ENCODE results near the gene SRGAP1.
"Not testable (repeated sequence)": the region's sequence is repeated elsewhere in the genome, so short reads cannot be mapped to it uniquely, and the experiment has no call there.

The SRGAP1 gene

GRCh38 chr12:64171715-64172114 lies 327.2 kb downstream of the SRGAP1 start:
- DNase-seq (ENCODE audit: low read depth): peak; percentile 39

DNA sequence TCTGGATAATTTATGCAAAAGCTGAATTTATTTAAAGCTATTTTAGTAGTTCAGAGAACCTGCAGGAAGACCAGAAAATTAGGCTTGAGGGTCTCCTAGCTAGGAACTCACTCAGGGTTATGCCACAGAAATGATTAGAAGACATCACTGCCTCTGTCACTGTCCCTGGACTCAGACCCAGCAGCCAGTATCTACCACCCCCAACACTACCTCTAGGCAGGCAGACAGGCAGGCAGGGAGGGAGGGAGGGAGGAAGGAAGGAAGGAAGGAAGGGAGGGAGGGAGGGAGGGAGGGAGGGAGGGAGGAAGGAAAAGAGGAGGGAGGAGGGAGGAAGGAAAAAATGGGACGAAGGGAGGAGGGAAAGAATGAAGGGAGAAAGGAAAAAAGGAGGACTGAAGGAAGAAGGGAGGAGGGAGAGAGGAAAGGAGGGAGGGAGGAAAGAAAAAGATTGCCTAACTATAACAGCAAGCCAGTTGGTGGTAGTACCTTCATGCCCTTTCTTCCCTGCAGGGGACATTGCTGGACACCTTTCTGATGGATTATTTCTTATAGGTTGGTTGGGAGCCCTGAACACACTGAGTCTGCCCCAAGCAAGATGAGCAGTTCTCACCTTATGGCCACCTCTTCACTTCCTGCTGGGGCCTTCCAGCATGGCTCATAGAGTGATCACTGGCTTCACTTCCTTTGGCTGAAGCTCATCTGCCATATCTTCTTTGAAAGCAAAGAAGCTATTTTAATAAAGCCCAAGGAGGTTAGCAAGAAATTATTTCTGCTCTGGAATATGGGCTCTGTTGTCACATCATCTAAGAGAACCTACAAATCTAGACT lies 327.9 kb downstream of the SRGAP1 start:
- DNase-seq (ENCODE audit: low read depth): no peak

DNA sequence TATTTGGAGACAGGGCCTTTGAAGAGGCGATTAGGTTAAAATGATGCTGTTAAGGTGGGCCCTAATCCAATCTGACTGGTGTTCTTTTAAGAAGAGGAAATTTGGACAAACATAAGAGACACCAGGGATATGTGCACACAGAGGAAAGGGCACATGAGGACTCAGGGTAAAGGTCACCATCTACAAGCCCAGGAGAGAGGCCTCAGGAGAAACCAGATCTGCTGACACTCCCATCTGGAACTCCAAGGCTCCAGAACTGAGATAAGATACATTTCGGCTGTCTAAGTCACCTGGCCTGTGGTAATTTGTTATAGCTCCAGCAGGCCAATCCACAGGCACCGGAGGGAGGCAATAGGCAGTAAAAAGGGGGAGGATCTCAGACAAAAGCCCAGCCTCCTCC lies 329.0 kb downstream of the SRGAP1 start:
- no peak for DNase-seq (ENCODE audit: low read depth)

- peak; percentile 89 for DNase-seq (ENCODE audit: low read depth)
These were observed 330.9 kb downstream of the SRGAP1 start for GRCh38 chr12:64175254-64175945.

DNA sequence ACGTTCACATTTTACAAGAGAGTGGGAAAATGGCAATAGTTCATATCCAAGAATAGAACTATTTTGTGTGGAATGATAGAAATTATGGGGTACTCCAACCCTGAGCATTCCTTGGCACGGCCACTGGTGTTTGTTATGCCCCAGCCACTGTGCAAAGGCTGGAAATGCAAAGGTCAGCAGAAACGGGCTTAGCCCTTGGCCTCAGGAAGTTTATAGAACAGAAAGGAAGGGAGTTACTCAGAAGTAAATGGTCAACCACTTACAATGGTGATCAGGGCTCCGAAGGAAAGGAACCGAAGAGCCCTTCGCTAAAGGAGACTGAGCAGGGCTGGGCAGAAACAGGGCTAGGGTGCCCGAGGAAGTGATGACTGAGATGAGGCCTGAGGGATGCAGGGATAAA lies 332.5 kb downstream of the SRGAP1 start:
- no peak for DNase-seq (ENCODE audit: low read depth)

- DNase-seq (ENCODE audit: low read depth): peak; percentile 53
These were observed 333.6 kb downstream of the SRGAP1 start for GRCh38 chr12:64178122-64178521.

- peak; percentile 89 for DNase-seq (ENCODE audit: low read depth)
These were observed 336.5 kb downstream of the SRGAP1 start for GRCh38 chr12:64180951-64181350.

DNA sequence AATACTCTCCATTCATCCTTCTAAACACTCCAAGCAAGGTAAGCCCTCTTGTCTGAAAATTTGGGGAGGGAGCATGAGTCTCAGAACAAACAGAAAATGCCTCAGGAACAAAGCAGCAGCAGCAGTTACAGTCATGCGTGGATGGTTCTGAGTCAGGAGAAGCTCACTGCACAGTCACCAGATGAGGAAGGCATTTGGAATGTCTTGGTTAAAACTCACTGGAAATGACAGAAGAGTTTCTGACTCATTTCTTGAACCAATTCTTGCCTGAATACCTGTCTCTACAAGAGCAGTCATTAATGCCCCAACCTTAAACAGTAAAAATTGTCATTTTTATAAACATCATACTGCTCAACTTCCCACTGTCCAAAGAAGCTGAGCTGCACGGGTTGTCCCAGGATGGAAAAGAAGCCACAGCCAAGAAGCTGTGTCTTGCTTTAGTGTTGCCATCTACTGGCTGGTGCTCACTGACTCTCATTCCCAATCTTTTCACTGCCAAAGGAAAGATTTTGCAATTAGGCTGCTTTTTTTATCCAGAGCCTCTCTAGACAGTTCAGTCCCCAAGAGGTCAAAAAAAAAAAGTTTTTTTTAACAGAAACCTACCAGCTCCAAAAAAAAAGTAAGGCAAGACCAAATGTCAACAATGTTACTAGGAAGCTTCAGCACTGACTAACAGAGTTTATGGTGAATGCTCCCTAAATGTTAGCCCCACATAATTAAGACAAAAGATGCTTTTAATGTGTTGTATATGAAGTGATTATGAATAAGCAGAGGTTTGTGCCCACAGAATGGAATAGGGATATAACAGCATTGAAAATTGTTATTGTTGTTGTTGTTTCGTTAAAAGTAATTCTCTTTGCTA lies 337.2 kb downstream of the SRGAP1 start:
- peak; percentile 94 for DNase-seq (ENCODE audit: low read depth)

DNA sequence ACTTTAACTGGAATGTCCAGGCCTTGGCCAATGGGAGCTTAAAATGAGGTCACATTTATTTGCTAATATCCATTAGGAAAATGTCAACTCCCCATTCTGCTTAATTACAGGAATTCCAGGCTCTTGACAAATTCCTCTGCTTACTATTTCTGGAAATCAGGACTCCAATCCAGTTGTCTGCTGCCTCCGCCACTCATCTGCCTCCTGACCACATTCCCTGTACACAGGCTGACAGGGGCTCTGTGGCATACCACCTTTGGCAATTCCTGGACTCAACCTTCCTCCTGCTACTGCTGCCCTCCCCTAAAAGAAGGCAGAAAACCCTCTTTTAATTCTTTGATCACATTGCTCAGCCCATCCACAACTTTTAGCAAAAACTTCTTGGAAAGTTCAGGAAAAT lies 339.7 kb downstream of the SRGAP1 start:
- DNase-seq (ENCODE audit: low read depth): no peak

GRCh38 chr12:64186789-64187188 lies 342.3 kb downstream of the SRGAP1 start:
- DNase-seq (ENCODE audit: low read depth): no peak

DNA sequence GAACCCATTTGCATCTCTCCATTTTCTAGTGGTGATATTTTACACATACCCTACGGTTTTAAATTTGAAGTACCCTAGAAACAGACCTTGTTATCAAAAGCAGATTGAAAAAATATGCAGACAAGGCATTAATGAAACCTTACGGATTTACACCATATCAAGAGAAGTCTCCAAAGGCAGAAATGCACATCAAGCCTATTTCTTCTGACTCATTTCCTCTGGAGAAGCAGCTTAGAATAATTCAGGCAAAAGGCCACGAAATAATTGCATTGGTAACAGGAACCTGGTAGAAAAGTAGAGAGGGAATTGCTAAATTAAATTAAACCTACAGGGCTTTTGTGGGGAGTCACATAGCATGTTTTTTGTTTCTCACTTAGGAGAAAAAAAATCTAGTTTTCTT lies 342.9 kb downstream of the SRGAP1 start:
- peak; percentile 79 for DNase-seq (ENCODE audit: low read depth)

- peak; percentile 32 for DNase-seq (ENCODE audit: low read depth)
These were observed 343.3 kb downstream of the SRGAP1 start for GRCh38 chr12:64187794-64188193.

- no peak for DNase-seq (ENCODE audit: low read depth)
These were observed 345.0 kb downstream of the SRGAP1 start for GRCh38 chr12:64189530-64189929.

DNA sequence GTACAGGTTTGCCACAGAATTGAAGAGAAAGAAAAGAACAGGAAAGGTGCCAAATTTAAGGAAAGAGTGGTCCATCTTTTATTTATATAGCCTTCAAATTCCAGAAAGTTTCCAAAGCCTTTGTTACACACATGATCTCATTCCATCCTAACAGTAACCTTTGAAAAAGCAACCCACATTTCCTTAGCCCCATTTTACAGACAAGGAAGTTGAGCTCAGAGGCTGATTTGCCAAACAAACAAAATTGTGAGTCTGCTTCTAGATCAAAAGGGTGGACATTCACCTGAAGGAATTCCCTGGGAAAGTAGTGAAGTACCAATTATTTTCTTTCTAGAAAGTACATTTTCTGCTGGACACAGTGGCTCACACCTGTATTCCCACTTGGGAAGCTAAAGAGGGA lies 345.6 kb downstream of the SRGAP1 start:
- no peak for DNase-seq (ENCODE audit: low read depth)

DNA sequence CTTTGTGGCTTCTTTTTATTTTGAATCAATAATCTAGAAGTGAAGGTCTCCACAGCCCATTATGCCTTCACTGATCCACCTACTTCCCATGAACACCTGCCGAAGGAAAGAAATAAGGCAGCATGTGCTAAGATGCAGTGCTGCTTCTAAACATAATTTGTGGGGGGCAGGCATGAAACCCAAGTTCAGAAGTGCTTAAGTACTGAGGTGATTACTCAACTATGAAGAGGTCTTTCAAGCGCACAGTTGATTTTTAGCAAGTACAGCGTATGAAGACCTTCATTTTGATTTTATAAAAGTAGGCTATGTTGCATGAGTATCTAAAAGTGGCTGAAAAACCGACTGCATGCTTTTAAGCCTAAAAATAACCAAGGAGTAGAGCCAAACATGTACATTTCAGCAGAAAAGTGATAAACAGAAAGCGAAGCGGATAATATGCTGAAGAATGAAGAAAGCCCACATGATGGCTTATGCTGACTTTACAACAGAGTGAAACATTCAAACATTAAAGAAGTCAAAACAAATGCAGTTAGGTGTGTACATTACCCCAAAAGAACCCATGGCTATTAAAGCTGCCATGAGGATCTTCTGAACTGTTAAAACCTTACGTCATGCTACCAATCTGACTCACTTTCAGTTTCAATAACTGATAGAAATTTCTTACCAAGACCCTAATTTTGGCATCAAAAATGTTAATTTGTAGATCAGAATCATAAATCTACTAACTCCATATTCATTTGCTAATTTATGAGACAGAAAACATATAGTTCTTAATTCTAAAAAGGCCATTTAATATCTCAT lies 348.3 kb downstream of the SRGAP1 start:
- no peak for DNase-seq (ENCODE audit: low read depth)

DNA sequence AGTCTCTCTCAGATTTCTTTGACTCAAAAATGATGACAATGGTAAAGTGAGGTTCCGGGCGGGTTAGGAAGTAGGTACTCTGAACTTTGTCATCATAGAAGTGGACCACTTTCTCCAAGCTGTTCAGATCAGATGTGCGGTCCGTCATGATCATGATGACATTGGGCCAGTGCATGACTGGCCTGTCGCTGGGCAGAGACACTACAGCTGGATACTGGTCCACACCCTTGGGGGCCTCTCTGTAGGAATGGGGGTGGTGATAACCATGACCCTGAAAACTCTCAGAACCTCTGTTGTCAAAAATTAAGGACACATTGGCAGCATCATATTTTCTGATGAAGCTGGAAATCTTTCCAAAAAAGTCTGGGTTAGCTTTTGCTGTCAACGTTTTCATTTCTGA lies 349.4 kb downstream of the SRGAP1 start:
- no peak for DNase-seq (ENCODE audit: low read depth)

DNA sequence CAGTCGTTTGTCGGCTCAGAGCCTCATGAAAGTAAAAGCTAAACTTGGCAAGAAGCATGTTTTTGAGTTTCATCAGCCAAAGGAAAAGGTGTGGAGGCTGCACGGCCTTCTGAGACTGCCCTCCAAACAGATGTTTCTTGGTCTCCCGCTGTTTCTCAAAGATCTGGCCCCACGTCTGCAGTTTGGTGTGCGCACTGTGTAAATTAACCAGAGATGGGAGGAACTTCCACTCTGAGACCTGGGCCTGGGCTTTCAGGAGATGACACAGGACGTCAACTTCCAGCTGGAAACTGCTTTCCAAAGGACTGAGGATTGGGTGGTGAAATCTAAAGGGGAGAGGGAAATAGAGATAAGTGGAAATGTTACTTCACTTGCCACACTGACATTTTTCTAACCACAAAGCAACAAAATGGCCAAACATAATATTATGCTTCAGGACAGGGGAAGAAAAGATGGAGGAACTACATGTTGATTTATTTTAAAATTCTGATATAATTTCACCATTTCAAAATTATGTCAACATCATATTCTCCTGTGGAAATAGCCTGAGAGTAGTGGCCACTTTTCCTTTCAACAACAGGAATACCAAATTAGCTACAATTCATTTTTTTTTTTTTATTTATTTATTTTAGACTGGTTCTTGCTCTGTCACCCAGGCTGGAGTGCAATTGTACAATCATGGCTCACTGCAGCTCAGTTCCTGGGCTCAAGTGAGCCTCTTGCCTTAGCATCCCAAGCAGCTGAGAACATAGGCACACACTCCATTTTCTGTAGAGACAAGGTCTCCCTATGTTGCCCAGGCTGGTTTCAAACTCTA lies 350.0 kb downstream of the SRGAP1 start:
- peak; percentile 46 for DNase-seq (ENCODE audit: low read depth)

DNA sequence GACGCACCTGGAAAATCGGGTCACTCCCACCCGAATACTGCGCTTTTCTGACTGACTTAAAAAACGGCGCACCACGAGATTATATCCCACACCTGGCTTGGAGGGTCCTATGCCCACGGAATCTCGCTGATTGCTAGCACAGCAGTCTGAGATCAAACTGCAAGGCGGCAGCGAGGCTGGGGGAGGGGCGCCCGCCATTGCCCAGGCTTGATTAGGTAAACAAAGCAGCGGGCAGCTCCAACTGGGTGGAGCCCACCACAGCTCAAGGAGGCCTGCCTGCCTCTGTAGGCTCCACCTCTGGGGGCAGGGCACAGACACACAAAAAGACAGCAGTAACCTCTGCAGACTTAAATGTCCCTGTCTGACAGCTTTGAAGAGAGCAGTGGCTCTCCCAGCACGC lies 351.3 kb downstream of the SRGAP1 start:
- DNase-seq (ENCODE audit: low read depth): not testable (repeated sequence)

- no peak for DNase-seq (ENCODE audit: low read depth)
These were observed 358.5 kb downstream of the SRGAP1 start for GRCh38 chr12:64203036-64203435.

DNA sequence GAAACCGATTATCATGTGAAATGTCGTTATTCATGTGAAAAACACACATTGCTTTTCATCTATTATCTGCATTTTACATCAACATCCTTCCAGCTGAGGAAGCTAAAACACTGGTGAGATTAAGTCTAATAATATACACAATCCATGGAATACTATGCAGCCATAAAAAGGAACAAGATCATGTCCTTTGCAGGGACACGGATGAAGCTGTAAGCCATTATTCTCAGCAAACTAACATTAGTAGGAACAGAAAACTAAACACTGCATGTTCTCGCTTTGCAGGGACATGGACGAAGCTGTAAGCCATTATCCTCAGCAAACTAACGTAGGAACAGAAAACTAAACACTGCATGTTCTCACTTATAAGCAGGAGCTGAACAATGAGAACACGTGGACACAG lies 359.3 kb downstream of the SRGAP1 start:
- no peak for DNase-seq (ENCODE audit: low read depth)

DNA sequence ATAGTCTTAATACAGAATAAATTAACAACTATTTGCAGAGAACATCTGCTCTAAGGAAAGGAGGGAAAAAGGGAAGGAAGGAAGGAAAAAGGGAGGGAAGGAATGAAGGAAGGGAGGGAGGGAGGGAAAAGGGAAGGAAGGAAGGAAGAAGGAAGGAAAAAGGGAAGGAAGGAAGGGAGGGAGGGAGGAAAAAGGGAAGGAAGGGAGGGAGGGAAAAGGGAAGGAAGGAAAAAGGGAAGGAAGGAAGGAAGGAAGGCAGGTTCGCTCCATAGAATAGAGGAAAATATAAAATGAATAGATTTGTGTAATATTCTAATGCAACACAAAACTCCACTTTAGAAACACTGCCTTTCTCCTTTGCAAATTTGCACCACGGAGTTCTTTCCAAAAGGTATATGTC lies 361.0 kb downstream of the SRGAP1 start:
- no peak for DNase-seq (ENCODE audit: low read depth)
